ENCODE results near the gene SLC12A3.

Gene SLC12A3

GRCh38 chr16:56903866-56904265, 38.9 kb downstream of the SLC12A3 start:
- FAIRE-seq: no peak
- DNase-seq (ENCODE audit: insufficient read length, low spot score): no peak
- TF ChIP-seq CTCF (IDR thresholded peaks at IDR 0.05; ENCODE audit: insufficient read depth, missing control alignments): no peak

GRCh38 chr16:56907401-56907800, 42.4 kb downstream of the SLC12A3 start:
- no peak for DNase-seq (ENCODE audit: insufficient read length, low spot score)
- no peak for TF ChIP-seq CTCF (IDR thresholded peaks at IDR 0.05; ENCODE audit: insufficient read depth, missing control alignments)
- no peak for FAIRE-seq

GRCh38 chr16:56909527-56909979, 44.5 kb downstream of the SLC12A3 start:
- no peak for DNase-seq (ENCODE audit: insufficient read length, low spot score)
- TF ChIP-seq CTCF (IDR thresholded peaks at IDR 0.05; ENCODE audit: insufficient read depth, missing control alignments): no peak
- no peak for FAIRE-seq

DNA sequence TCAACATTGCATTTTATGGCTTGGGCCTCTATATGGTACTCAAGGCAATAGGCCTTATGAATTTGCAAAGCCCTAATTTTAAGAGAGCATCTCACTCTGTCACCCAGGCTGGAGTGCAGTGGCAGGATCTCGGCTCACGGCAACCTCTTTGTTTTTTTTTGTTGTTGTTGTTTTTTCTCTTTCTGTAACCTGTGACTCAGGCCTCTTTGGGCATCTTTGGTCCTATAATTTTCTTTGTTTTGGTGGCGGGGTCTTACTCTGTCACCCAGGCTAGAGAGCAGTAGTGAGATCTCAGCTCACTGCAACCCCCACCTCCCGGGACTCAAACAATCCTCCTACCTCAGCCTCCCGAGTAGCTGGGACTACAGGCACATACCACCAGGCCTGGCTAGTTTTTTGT, 45.1 kb downstream of the SLC12A3 start:
- no peak for FAIRE-seq

GRCh38 chr16:56910654-56911539, 45.9 kb downstream of the SLC12A3 start:
- no peak for TF ChIP-seq CTCF (IDR thresholded peaks at IDR 0.05; ENCODE audit: insufficient read depth, missing control alignments)
- no peak for FAIRE-seq
- DNase-seq (ENCODE audit: insufficient read length, low spot score): no peak

More for the DNA sequence above, 45.1 kb downstream of the SLC12A3 start:
- no peak for TF ChIP-seq CTCF (IDR thresholded peaks at IDR 0.05; ENCODE audit: insufficient read depth, missing control alignments)
- no peak for DNase-seq (ENCODE audit: insufficient read length, low spot score)

DNA sequence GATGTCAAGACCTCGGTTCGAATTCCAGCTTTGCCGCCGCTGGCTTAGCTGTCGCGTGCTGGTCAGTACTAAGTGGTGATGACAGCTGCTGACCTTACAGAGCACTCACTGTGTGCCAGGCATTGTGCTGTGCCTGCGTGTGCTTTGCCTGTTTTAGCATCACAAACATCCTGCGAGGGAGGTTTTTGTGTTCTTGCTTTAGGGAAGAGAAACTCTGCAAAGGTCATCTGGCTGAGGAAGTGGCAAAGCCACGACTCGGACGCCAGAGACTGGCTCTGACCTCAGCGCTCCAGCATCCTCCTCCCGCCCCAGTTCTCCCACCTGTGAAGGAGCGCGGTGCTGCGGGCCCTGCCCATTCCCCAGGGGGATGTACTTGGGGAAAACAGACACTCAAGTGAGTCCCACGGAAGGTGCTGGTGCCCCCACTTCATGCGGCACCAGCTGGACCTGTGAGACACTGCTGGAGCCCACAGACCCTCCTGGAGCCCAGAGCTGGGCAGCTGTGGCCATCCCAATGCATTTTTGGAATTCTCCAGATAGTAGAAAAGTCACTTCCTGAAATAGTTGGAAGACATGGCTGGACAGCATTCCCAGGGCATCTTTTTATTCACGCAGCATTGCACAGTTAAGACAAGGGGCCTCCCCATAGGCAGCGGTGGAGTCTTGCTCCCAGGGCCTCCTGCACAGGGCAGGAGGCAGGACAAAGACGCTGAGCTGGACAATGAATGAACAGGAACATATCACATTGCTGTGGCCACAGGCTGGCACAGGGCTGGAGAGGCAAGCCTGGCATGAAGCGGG, 47.0 kb downstream of the SLC12A3 start:
- no peak for FAIRE-seq
- TF ChIP-seq CTCF (IDR thresholded peaks at IDR 0.05; ENCODE audit: insufficient read depth, missing control alignments): no peak
- DNase-seq (ENCODE audit: insufficient read length, low spot score): no peak

All from D721Med (cell line).